ENCODE data around the gene CACNG4. TPM values are rescaled to one million over a fixed set of nuclear protein-coding genes. Genes with fewer than 3 reads are reported as not detected.

Gene CACNG4
- total RNA-seq, 3 donors from 2014 or later: 0.07 to 0.47 (median 0.26) TPM

- intact Hi-C loops (cut with DNase I, micrococcal nuclease): no loop called here
- DNase-seq: no peak
- H3K36me3 ChIP-seq (ENCODE audit: low read depth): no peaks in the 10 kb centered on the region
Observed at GRCh38 chr17:67071595-67071994, 107.1 kb downstream of the CACNG4 start.

GRCh38 chr17:67072885-67073284, 108.4 kb downstream of the CACNG4 start:
- ATAC-seq: no peak

More at GRCh38 chr17:67071595-67071994, 107.1 kb downstream of the CACNG4 start:
- Histone ChIP-seq H3K4me3 (no peak overlapping the region), H3K9me3 (no peaks in the 10 kb centered on the region), H3K4me1 (ENCODE audit: low read depth) (no peaks in the 10 kb centered on the region)
- no peak for TF ChIP-seq CTCF (IDR thresholded peaks at IDR 0.05)
- ATAC-seq: no peak

GRCh38 chr17:67074781-67075180, 110.3 kb downstream of the CACNG4 start:
- ATAC-seq (no peak), DNase-seq (no peak)
- Histone ChIP-seq H3K4me1 (ENCODE audit: low read depth) (no peaks in the 10 kb centered on the region), H3K9me3 (no peaks in the 10 kb centered on the region), H3K4me3 (no peak overlapping the region), H3K36me3 (ENCODE audit: low read depth) (no peaks in the 10 kb centered on the region)
- no peak for TF ChIP-seq CTCF (IDR thresholded peaks at IDR 0.05)
- intact Hi-C loops (cut with DNase I, micrococcal nuclease): no loop called here

More at GRCh38 chr17:67072885-67073284, 108.4 kb downstream of the CACNG4 start:
- Histone ChIP-seq H3K36me3 (ENCODE audit: low read depth) (no peaks in the 10 kb centered on the region), H3K4me3 (no peak overlapping the region), H3K9me3 (no peaks in the 10 kb centered on the region), H3K4me1 (ENCODE audit: low read depth) (no peaks in the 10 kb centered on the region)
- DNase-seq: no peak
- no peak for TF ChIP-seq CTCF (IDR thresholded peaks at IDR 0.05)
- intact Hi-C loops (cut with DNase I, micrococcal nuclease): no loop called here

GRCh38 chr17:67076290-67076689, 111.8 kb downstream of the CACNG4 start:
- no peak for DNase-seq
- Histone ChIP-seq H3K4me3 (no peak overlapping the region), H3K4me1 (ENCODE audit: low read depth) (no peaks in the 10 kb centered on the region), H3K36me3 (ENCODE audit: low read depth) (no peaks in the 10 kb centered on the region), H3K9me3 (no peaks in the 10 kb centered on the region)
- no peak for TF ChIP-seq CTCF (IDR thresholded peaks at IDR 0.05)
- ATAC-seq: peak; percentile 73
- intact Hi-C loops (cut with DNase I, micrococcal nuclease): no loop called here

- no peak for ATAC-seq
- Histone ChIP-seq H3K36me3 (ENCODE audit: low read depth) (no peaks in the 10 kb centered on the region), H3K9me3 (no peaks in the 10 kb centered on the region), H3K4me3 (no peak overlapping the region), H3K4me1 (ENCODE audit: low read depth) (no peaks in the 10 kb centered on the region)
- TF ChIP-seq CTCF (IDR thresholded peaks at IDR 0.05): no peak
- no peak for DNase-seq
- intact Hi-C loops (cut with DNase I, micrococcal nuclease): no loop called here
Observed at GRCh38 chr17:67078292-67078691, 113.8 kb downstream of the CACNG4 start.

DNA sequence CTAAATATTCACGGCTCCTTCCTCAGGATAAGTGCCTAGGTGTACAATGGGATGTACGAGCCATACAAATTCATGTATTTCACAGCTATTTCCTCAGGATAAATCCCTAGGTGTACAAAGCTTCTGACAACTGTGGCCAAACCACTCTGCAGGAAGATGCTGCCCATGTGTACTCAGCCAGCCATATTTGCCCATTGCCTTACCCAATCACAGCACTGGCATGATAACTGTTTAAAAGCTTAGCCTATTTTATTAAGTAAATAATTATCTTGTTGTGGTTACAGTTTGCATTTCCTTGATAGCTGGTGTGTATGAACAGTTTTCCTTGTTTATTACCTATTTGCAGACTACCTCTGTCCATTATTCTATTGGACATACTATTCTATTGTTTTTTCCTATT, 115.0 kb downstream of the CACNG4 start:
- no peaks in the 10 kb centered on the region for H3K36me3 ChIP-seq (ENCODE audit: low read depth)

More for the DNA sequence above, 115.0 kb downstream of the CACNG4 start:
- no peak for TF ChIP-seq CTCF (IDR thresholded peaks at IDR 0.05)
- H3K4me1 ChIP-seq (ENCODE audit: low read depth): no peaks in the 10 kb centered on the region
- H3K9me3 ChIP-seq: no peaks in the 10 kb centered on the region
- ATAC-seq: no peak
- no peak for DNase-seq
- no peak overlapping the region for H3K4me3 ChIP-seq
- intact Hi-C loops (cut with DNase I, micrococcal nuclease): no loop called here

Measured in mucosa of descending colon (tissue), 3 donors.